HG02610 (cell line): ENCODE results near the gene PEA15.

Experiments
- ATAC-seq: cut with Tn5 transposase; IDR thresholded peaks from one replicate; pipeline ENCODE4 v1.9.1; 2021; ENCODE audit warnings: mild to moderate bottlenecking, moderate library complexity; ENCODE audit not compliant: unreplicated experiment

Gene PEA15

GRCh38 chr1:160207771-160208556, 2.8 kb downstream of the PEA15 start:
- no peak for ATAC-seq

GRCh38 chr1:160208557-160209320, 3.6 kb downstream of the PEA15 start:
- ATAC-seq, result no peak

- ATAC-seq, result no peak
These were observed 4.3 kb downstream of the PEA15 start for GRCh38 chr1:160209321-160210046.

GRCh38 chr1:160210561-160210960, 5.4 kb downstream of the PEA15 start:
- ATAC-seq, result no peak

- no peak for ATAC-seq
These were observed 6.0 kb downstream of the PEA15 start for GRCh38 chr1:160211046-160211790.

- no peak for ATAC-seq
These were observed 9.4 kb downstream of the PEA15 start for GRCh38 chr1:160214481-160215140.

- ATAC-seq, result no peak
These were observed 11.1 kb downstream of the PEA15 start for GRCh38 chr1:160216301-160216700.

- no peak for ATAC-seq
These were observed 12.4 kb downstream of the PEA15 start for GRCh38 chr1:160217481-160218051.

- ATAC-seq, result no peak
These were observed 14.1 kb downstream of the PEA15 start for GRCh38 chr1:160219062-160219929.

GRCh38 chr1:160220301-160220700, 15.1 kb downstream of the PEA15 start:
- ATAC-seq, result no peak

- ATAC-seq, result no peak
These were observed 15.9 kb downstream of the PEA15 start for GRCh38 chr1:160221089-160221488.

GRCh38 chr1:160222546-160222945, 17.4 kb downstream of the PEA15 start:
- ATAC-seq, result no peak

- no peak for ATAC-seq
These were observed 19.4 kb downstream of the PEA15 start for GRCh38 chr1:160224606-160225005.

GRCh38 chr1:160225345-160225744, 20.2 kb downstream of the PEA15 start:
- no peak for ATAC-seq

GRCh38 chr1:160226623-160227022, 21.4 kb downstream of the PEA15 start:
- peak; percentile 76 for ATAC-seq

GRCh38 chr1:160227034-160227433, 21.9 kb downstream of the PEA15 start:
- ATAC-seq, result peak; percentile 27

GRCh38 chr1:160227561-160227960, 22.4 kb downstream of the PEA15 start:
- no peak for ATAC-seq

GRCh38 chr1:160228431-160228830, 23.2 kb downstream of the PEA15 start:
- ATAC-seq, result no peak

- no peak for ATAC-seq
These were observed 27.7 kb downstream of the PEA15 start for GRCh38 chr1:160232911-160233310.
